IMR-90 (cell line): Measurements from ENCODE around the gene NPFFR2. TPM values are rescaled to one million over a fixed set of nuclear protein-coding genes. Genes with fewer than 3 reads are reported as not detected.

Source experiments
- ATAC-seq: fragments of 200-7000 bp; cut with Tn5 transposase; 2 replicates; pipeline ENCODE4 v1.9.1; 2020; ENCODE audit warnings: low read depth, mild to moderate bottlenecking, moderate library complexity
- BruUV-seq: library from RNA; stranded (reverse); fragments of 400-500 nt; replicated peaks from 2 replicates; lab custom pipeline; 2021; lab: Mats Ljungman, UMichigan
- CTCF ChIA-PET: fragments of 300-600 bp; formaldehyde crosslinking; extraction: SDS; loops from one replicate; lab custom pipeline; 2021; ENCODE audit warnings: antibody characterized with exemption; lab: Yijun Ruan, JAX
- POLR2A ChIA-PET: fragments of 300-600 bp; sonication (Branson Sonifier 250); formaldehyde crosslinking; loops from one replicate; lab custom pipeline; 2022; ENCODE audit warnings: antibody characterized with exemption; ENCODE audit not compliant: unreplicated experiment; lab: Charles Lee
- DNase-seq: peaks from one replicate; pipeline ENCODE4 v3.0.0; 2013
- H2AFZ ChIP-seq: replicated peaks from 2 replicates; pipeline ENCODE3; 2013; ENCODE audit warnings: low read length, mild to moderate bottlenecking; ENCODE audit not compliant: poor library complexity
- H2AK5ac ChIP-seq: 2 replicates; pipeline ENCODE4 v1.6.1; 2013; ENCODE audit warnings: low read depth, low read length, inconsistent platforms
- H2AK9ac ChIP-seq: replicated peaks from 2 replicates; pipeline ENCODE3; 2013; ENCODE audit warnings: mild to moderate bottlenecking, low read depth, low read length, moderate library complexity; ENCODE audit not compliant: poor library complexity
- H2BK120ac ChIP-seq: 2 replicates; pipeline ENCODE4 v1.6.1; 2013; ENCODE audit warnings: low read depth, low read length, inconsistent platforms
- H2BK15ac ChIP-seq: 3 replicates; pipeline ENCODE4 v1.6.1; 2013; ENCODE audit warnings: low read depth, low read length, inconsistent platforms
- H2BK20ac ChIP-seq: 2 replicates; pipeline ENCODE4 v1.6.1; 2013; ENCODE audit warnings: low read depth, mild to moderate bottlenecking, inconsistent platforms, low read length, moderate library complexity
- H2BK5ac ChIP-seq: 2 replicates; pipeline ENCODE4 v1.6.1; 2013; ENCODE audit warnings: mild to moderate bottlenecking, low read depth, low read length, inconsistent platforms; ENCODE audit not compliant: poor library complexity, severe bottlenecking
- H3K14ac ChIP-seq: replicated peaks from 2 replicates; pipeline ENCODE4 v1.6.1; 2013; ENCODE audit warnings: low read depth, low read length, inconsistent platforms
- H3K18ac ChIP-seq: 2 replicates; pipeline ENCODE4 v1.6.1; 2013; ENCODE audit warnings: low read depth, low read length, control low read depth
- H3K23ac ChIP-seq: 2 replicates; pipeline ENCODE4 v1.6.1; 2013; ENCODE audit warnings: low read depth, low read length, inconsistent platforms
- H3K27ac ChIP-seq: 2 replicates; pipeline ENCODE4 v1.5.1; 2013; ENCODE audit warnings: mild to moderate bottlenecking, control low read depth, low read length; ENCODE audit not compliant: insufficient read depth
- H3K27me3 ChIP-seq: 2 replicates; pipeline ENCODE4 v1.6.1; 2013; ENCODE audit warnings: low read length; ENCODE audit not compliant: control insufficient read depth, insufficient read depth
- H3K36me3 ChIP-seq: 2 replicates; pipeline ENCODE4 v1.6.1; 2013; ENCODE audit warnings: low read length, mixed read lengths; ENCODE audit not compliant: control insufficient read depth, insufficient read depth
- H3K4ac ChIP-seq: 2 replicates; pipeline ENCODE4 v1.6.1; 2013; ENCODE audit warnings: low read depth, low read length, inconsistent platforms
- H3K4me1 ChIP-seq: 2 replicates; pipeline ENCODE4 v1.6.1; 2013; ENCODE audit warnings: low read length, mixed read lengths; ENCODE audit not compliant: control insufficient read depth, insufficient read depth
- H3K4me2 ChIP-seq: 2 replicates; pipeline ENCODE4 v1.6.1; 2013; ENCODE audit warnings: low read depth, mild to moderate bottlenecking, control low read depth, low read length, moderate library complexity
- H3K4me3 ChIP-seq: 2 replicates; pipeline ENCODE4 v1.5.1; 2013; ENCODE audit warnings: low read depth, mild to moderate bottlenecking, control low read depth, low read length, moderate library complexity; ENCODE audit not compliant: insufficient read depth
- H3K56ac ChIP-seq: 2 replicates; pipeline ENCODE4 v1.6.1; 2013; ENCODE audit warnings: low read length, inconsistent platforms; ENCODE audit not compliant: insufficient read depth; ENCODE audit errors: extremely low read depth
- H3K79me1 ChIP-seq, 2 experiments: 2 replicates each; pipeline ENCODE4 v1.6.1; 2013; ENCODE audit warnings: low read length in 2 of 2, inconsistent platforms in 1 of 2, low read depth in 1 of 2
- H3K9ac ChIP-seq: 2 replicates; pipeline ENCODE4 v1.6.1; 2013; ENCODE audit warnings: low read depth, low read length, control low read depth
- H3K9me1 ChIP-seq: 2 replicates; pipeline ENCODE4 v1.6.1; 2013; ENCODE audit warnings: low read length, inconsistent platforms; ENCODE audit not compliant: insufficient read depth
- H3K9me3 ChIP-seq: 2 replicates; pipeline ENCODE4 v1.6.1; 2013; ENCODE audit warnings: low read length; ENCODE audit not compliant: control insufficient read depth, insufficient read depth
- H4K20me1 ChIP-seq: 2 replicates; pipeline ENCODE4 v1.6.1; 2013; ENCODE audit warnings: low read length, inconsistent platforms; ENCODE audit not compliant: insufficient read depth
- H4K5ac ChIP-seq: 2 replicates; pipeline ENCODE4 v1.6.1; 2013; ENCODE audit warnings: mild to moderate bottlenecking, low read depth, low read length, control low read depth
- H4K8ac ChIP-seq, 2 experiments: 2 replicates each; pipeline ENCODE4 v1.6.1; 2013; ENCODE audit warnings: low read depth in 2 of 2, low read length in 2 of 2, control low read depth in 1 of 2, inconsistent platforms in 1 of 2
- H4K91ac ChIP-seq: 2 replicates; pipeline ENCODE4 v1.6.1; 2013; ENCODE audit warnings: low read depth, low read length, inconsistent platforms; ENCODE audit not compliant: insufficient read depth
- BHLHE40 ChIP-seq: fragments of 150-350 bp; IDR thresholded peaks from 2 replicates; pipeline ENCODE4 v1.6.1; 2016; ENCODE audit warnings: mild to moderate bottlenecking, low read depth, low read length
- CEBPB ChIP-seq: IDR thresholded peaks from 2 replicates; pipeline ENCODE4 v1.6.1; 2012; ENCODE audit warnings: low read depth, low read length, improper control_type of control experiment
- CHD1 ChIP-seq: IDR thresholded peaks from 2 replicates; pipeline ENCODE4 v1.6.1; 2012; ENCODE audit warnings: low read depth, low read length, improper control_type of control experiment
- CTCF ChIP-seq: conservative IDR thresholded peaks from 2 replicates; pipeline ENCODE4 v1.5.1; 2012; ENCODE audit warnings: mild to moderate bottlenecking, low read depth, low read length, improper control_type of control experiment
- ELK1 ChIP-seq: fragments of 150-350 bp; IDR thresholded peaks from 2 replicates; pipeline ENCODE4 v1.6.1; 2016; ENCODE audit warnings: low read depth, mild to moderate bottlenecking, low read length, moderate library complexity, borderline replicate concordance
- FOS ChIP-seq: fragments of 150-350 bp; IDR thresholded peaks from 2 replicates; pipeline ENCODE4 v1.6.1; 2016; ENCODE audit warnings: low read depth, low read length
- MAFK ChIP-seq: IDR thresholded peaks from 2 replicates; pipeline ENCODE4 v1.6.1; 2012; ENCODE audit warnings: low read depth, low read length, improper control_type of control experiment
- MAZ ChIP-seq: IDR thresholded peaks from 2 replicates; pipeline ENCODE4 v1.6.1; 2012; ENCODE audit warnings: low read depth, mild to moderate bottlenecking, low read length, improper control_type of control experiment, moderate library complexity, borderline replicate concordance
- MXI1 ChIP-seq: IDR thresholded peaks from 2 replicates; pipeline ENCODE4 v1.6.1; 2012; ENCODE audit warnings: low read depth, mild to moderate bottlenecking, low read length, moderate library complexity, borderline replicate concordance
- NFE2L2 ChIP-seq: fragments of 150-350 bp; IDR thresholded peaks from 2 replicates; pipeline ENCODE4 v1.6.1; 2016; ENCODE audit warnings: low read depth, mild to moderate bottlenecking, low read length
- POLR2A ChIP-seq: IDR thresholded peaks from 2 replicates; pipeline ENCODE4 v1.6.1; 2012; ENCODE audit warnings: mild to moderate bottlenecking, low read depth, low read length
- RAD21 ChIP-seq: IDR thresholded peaks from 2 replicates; pipeline ENCODE4 v1.6.1; 2012; ENCODE audit warnings: low read length, improper control_type of control experiment
- RCOR1 ChIP-seq: IDR thresholded peaks from 2 replicates; pipeline ENCODE4 v1.6.1; 2012; ENCODE audit warnings: mild to moderate bottlenecking, low read length, improper control_type of control experiment; ENCODE audit not compliant: insufficient replicate concordance
- USF2 ChIP-seq: fragments of 150-350 bp; IDR thresholded peaks from 2 replicates; pipeline ENCODE4 v1.6.1; 2017; ENCODE audit warnings: mild to moderate bottlenecking, antibody characterized with exemption, low read length, low read depth
- WGBS, 2 experiments: methylation state at CpG; one replicate each; pipeline versions ENCODE4 v1.1.5 to v1.1.7; 2013; ENCODE audit warnings: missing lambda C conversion rate in 2 of 2; ENCODE audit not compliant: insufficient read length in 1 of 2; ENCODE audit errors: extremely low coverage in 2 of 2; 5-methylcytosine and 5-hydroxymethylcytosine counted together
- dilution Hi-C: fragments of 300-500 bp; cut with HindIII; formaldehyde crosslinking; loops from one replicate; pipeline ENCODE4 v1.14.3; 2018; ENCODE audit warnings: low sequenced_read_pairs; ENCODE audit not compliant: unreplicated experiment
- in situ Hi-C: fragments of 300-500 bp; cut with MboI; formaldehyde crosslinking; loops from 3 replicates; pipeline ENCODE4 v1.14.3; 2019; ENCODE audit warnings: low sequenced_read_pairs, inconsistent platforms, mixed read lengths
- intact Hi-C: fragments of 100-400 bp; cut with micrococcal nuclease; formaldehyde crosslinking; loops from 2 replicates; pipeline ENCODE4 v1.10.0; 2022
- polyA plus RNA-seq, 3 experiments: library from polyadenylated mRNA; depleted of rRNA; stranded (reverse); fragments of >200 nt; gene quantifications; 2 replicates each; pipeline ENCODE4 v1.2.3, GENCODE V29; 2012; ENCODE audit warnings: low replicate concordance in 1 of 3
- total RNA-seq: library from RNA; depleted of rRNA; stranded (reverse); fragments of >200 nt; gene quantifications from 2 replicates; pipeline ENCODE4 v1.2.3, GENCODE V29; 2012

The NPFFR2 gene
- total and polyA plus RNA-seq, 2 of the 4 experiments (the other 2 are of a cell fraction) = not detected

GRCh38 chr4:72094059-72094797 lies 62.4 kb downstream of the NPFFR2 start:
- Histone ChIP-seq H3K23ac (no peak overlapping the region), H2AK5ac (no peak overlapping the region), H3K4ac (no peak overlapping the region), H3K9me3 (no peaks in the 10 kb centered on the region), H4K8ac (no peak overlapping the region), H3K79me1 (no peaks in the 10 kb centered on the region), H2AK9ac (no peak overlapping the region), H4K5ac (no peak overlapping the region), H3K9ac (no peak overlapping the region), H3K4me2 (no peak overlapping the region), H3K36me3 (no peaks in the 10 kb centered on the region), H4K91ac (no peak overlapping the region), H3K18ac (no peak overlapping the region), H3K27me3 (no peaks in the 10 kb centered on the region), H3K14ac (no peak overlapping the region), H3K56ac (no peak overlapping the region), H2BK20ac (no peak overlapping the region), H3K4me1 (no peaks in the 10 kb centered on the region), H2AFZ (no peak overlapping the region), H3K4me3 (no peak overlapping the region), H2BK15ac (no peak overlapping the region), H2BK5ac (no peak overlapping the region), H3K27ac (no peak overlapping the region), H2BK120ac (no peak overlapping the region), H3K9me1 (no peaks in the 10 kb centered on the region), H4K20me1 (no peaks in the 10 kb centered on the region)
- BruUV-seq = no TSS peak
- intact Hi-C loops = no loop called here
- ChIA-PET CTCF (no interaction called here), POLR2A (no interaction called here)
- DNase-seq (no peak), ATAC-seq (no peak)
- WGBS, 2 experiments = 18% methylated on average over 2 of the region's 5 CpGs; no CpG with 5 or more reads in 1 of the 2 experiments
- no peak for TF ChIP-seq CEBPB
- no peak for TF ChIP-seq NFE2L2
- no peak for TF ChIP-seq BHLHE40
- no peak for TF ChIP-seq FOS
- TF ChIP-seq MXI1 = no peak
- no peak for TF ChIP-seq ELK1
- TF ChIP-seq POLR2A = no peak
- no peak for TF ChIP-seq RAD21
- no peak for TF ChIP-seq MAZ
- TF ChIP-seq USF2 = no peak
- TF ChIP-seq RCOR1 = no peak
- TF ChIP-seq CTCF = no peak
- no peak for TF ChIP-seq CHD1
- no peak for TF ChIP-seq MAFK
- dilution Hi-C loops = no loop called here
- in situ Hi-C loops = no loop called here
